Endothelial cell of umbilical vein (primary cell): Measurements from ENCODE around the gene CD63. TPM values are rescaled to one million over a fixed set of nuclear protein-coding genes. Genes with fewer than 3 reads are reported as not detected.

Source experiments
- BruUV-seq: library from RNA; stranded (reverse); fragments of 400-500 nt; replicated peaks from 2 replicates; lab custom pipeline; 2021; lab: Mats Ljungman, UMichigan
- CTCF ChIA-PET: fragments of 300-600, 350-600 bp; sonication (Branson Sonifier 250); formaldehyde crosslinking; loops from one replicate; lab custom pipeline; 2021; ENCODE audit warnings: antibody characterized with exemption, inconsistent platforms; lab: Charles Lee
- POLR2A ChIA-PET: fragments of 300-600, 350-600 bp; sonication (Branson Sonifier 250); formaldehyde crosslinking; loops from one replicate; lab custom pipeline; 2021; ENCODE audit warnings: antibody characterized with exemption, inconsistent platforms; lab: Charles Lee
- DNase-seq: peaks from one replicate; pipeline ENCODE4 v3.0.0-alpha.2; 2011; ENCODE audit warnings: low read depth, low spot score
- FAIRE-seq: peaks from 2 replicates; lab custom pipeline; 2011; peaks lifted over from hg19 to GRCh38; lab: Jason Lieb, UNC
- H2AFZ ChIP-seq: 2 replicates; pipeline ENCODE4 v1.6.0; 2012; ENCODE audit warnings: low read depth, low read length, control low read depth, inconsistent platforms
- H3K27ac ChIP-seq: 2 replicates; pipeline ENCODE4 v1.5.1; 2011; ENCODE audit warnings: low read depth, mild to moderate bottlenecking, control low read depth, low read length, moderate library complexity; ENCODE audit not compliant: insufficient read depth
- H3K27me3 ChIP-seq, 2 experiments: 2 replicates each; pipeline versions ENCODE4 v1.6.0 to v1.6.1; 2011; ENCODE audit warnings: low read length in 2 of 2, mixed read lengths in 1 of 2; ENCODE audit not compliant: control insufficient read depth in 2 of 2, insufficient read depth in 2 of 2
- H3K36me3 ChIP-seq, 2 experiments: 2 replicates in 1 of 2; 3 replicates in 1 of 2; pipeline ENCODE4 v1.5.1; 2011; ENCODE audit warnings: low read length in 2 of 2, mild to moderate bottlenecking in 1 of 2, moderate library complexity in 1 of 2; ENCODE audit not compliant: control insufficient read depth in 2 of 2, insufficient read depth in 2 of 2; ENCODE audit errors: extremely low read depth in 1 of 2
- H3K4me1 ChIP-seq: 3 replicates; pipeline ENCODE4 v1.5.1; 2011; ENCODE audit warnings: mild to moderate bottlenecking, low read length; ENCODE audit not compliant: control insufficient read depth, insufficient read depth; ENCODE audit errors: extremely low read depth
- H3K4me2 ChIP-seq: 2 replicates; pipeline ENCODE4 v1.6.1; 2011; ENCODE audit warnings: low read length, control low read depth, mixed read lengths; ENCODE audit not compliant: insufficient read depth
- H3K4me3 ChIP-seq, 3 experiments: fragments of 200-600 bp in 1 of 3; sonication (generic), shearing (Covaris generic) in 1 of 3; replicated peaks in 1 of 3; 2 replicates each; pipeline ENCODE4 v1.5.1; 2011 to 2016; ENCODE audit warnings: control low read depth in 3 of 3, low read length in 3 of 3, mild to moderate bottlenecking in 2 of 3, inconsistent platforms in 1 of 3, low read depth in 1 of 3, moderate library complexity in 1 of 3; ENCODE audit not compliant: insufficient read depth in 1 of 3
- H3K79me2 ChIP-seq: 2 replicates; pipeline ENCODE4 v1.6.0; 2012; ENCODE audit warnings: low read length, inconsistent platforms; ENCODE audit not compliant: control insufficient read depth, insufficient read depth
- H3K9ac ChIP-seq: replicated peaks from 2 replicates; pipeline ENCODE3; 2011; ENCODE audit warnings: low read length, control low read depth; ENCODE audit not compliant: insufficient read depth; ENCODE audit errors: extremely low read depth
- H3K9me1 ChIP-seq: replicated peaks from 3 replicates; pipeline ENCODE4 v1.6.0; 2011; ENCODE audit warnings: mild to moderate bottlenecking, low read length; ENCODE audit not compliant: control insufficient read depth, insufficient read depth; ENCODE audit errors: extremely low read depth
- H3K9me3 ChIP-seq: replicated peaks from 2 replicates; pipeline ENCODE4 v1.5.1; 2012; ENCODE audit warnings: low read length, inconsistent platforms; ENCODE audit not compliant: control insufficient read depth, insufficient read depth
- H4K20me1 ChIP-seq: replicated peaks from 2 replicates; pipeline ENCODE3; 2011; ENCODE audit warnings: mild to moderate bottlenecking, low read length; ENCODE audit not compliant: control insufficient read depth, insufficient read depth; ENCODE audit errors: extremely low read depth
- EZH2 ChIP-seq: IDR thresholded peaks from 2 replicates; pipeline ENCODE4 v1.6.1; 2012; ENCODE audit warnings: borderline replicate concordance, low read depth, mild to moderate bottlenecking, moderate library complexity, low read length, inconsistent platforms; ENCODE audit not compliant: severe bottlenecking
- FOS ChIP-seq: IDR thresholded peaks from 2 replicates; pipeline ENCODE4 v1.6.1; 2011; ENCODE audit warnings: mild to moderate bottlenecking, low read length, moderate library complexity, borderline replicate concordance; ENCODE audit not compliant: insufficient read depth
- GATA2 ChIP-seq: IDR thresholded peaks from 2 replicates; pipeline ENCODE4 v1.7.0; 2011; ENCODE audit warnings: low read depth, mild to moderate bottlenecking, moderate library complexity, mixed read lengths, low read length; ENCODE audit not compliant: insufficient read length, insufficient read depth
- dilution Hi-C: fragments of 300-500 bp; cut with MboI; formaldehyde crosslinking; loops from one replicate; pipeline ENCODE4 v1.15.0; 2019; ENCODE audit warnings: low sequenced_read_pairs; ENCODE audit not compliant: extremely low pct_ligation_motif_present
- intact Hi-C: fragments of 100-400 bp; cut with micrococcal nuclease; formaldehyde crosslinking; loops from one replicate; pipeline ENCODE4 v1.10.0; 2022
- polyA plus RNA-seq, 4 experiments: library from polyadenylated mRNA; depleted of rRNA in 3 of 4; stranded (reverse) in 3 of 4; unstranded in 1 of 4; fragments of >200 nt; gene quantifications; 2 replicates each; pipeline versions ENCODE4 v1.2.1 to v1.2.3, GENCODE V29; 2011 to 2012; ENCODE audit warnings: missing spikeins in 1 of 4
- total RNA-seq: library from RNA; stranded (reverse); gene quantifications from 2 replicates; pipeline ENCODE4 v1.2.3, GENCODE V29; 2021
- TF ChIP-seq, protein P1 (sequence below), 2 donors: IDR thresholded peaks; 1 replicate in 1 of 2; 2 replicates in 1 of 2; pipeline ENCODE4 v1.5.1; 2011; ENCODE audit warnings: low read length in 2 of 2, mild to moderate bottlenecking in 2 of 2, moderate library complexity in 2 of 2, control low read depth in 1 of 2, inconsistent platforms in 1 of 2, low read depth in 1 of 2; ENCODE audit not compliant: insufficient read depth in 1 of 2; ENCODE audit errors: extremely low read depth in 1 of 2
- TF ChIP-seq, protein P2 (sequence below): IDR thresholded peaks from 2 replicates; pipeline ENCODE4 v1.6.1; 2011; ENCODE audit not compliant: insufficient read depth, insufficient read length

The CD63 gene
- total and polyA plus RNA-seq, 2 donors (not counting 3 experiments of a cell fraction or from before 2014, with no cell fraction given), result 1,054 to 1,429 TPM

DNA sequence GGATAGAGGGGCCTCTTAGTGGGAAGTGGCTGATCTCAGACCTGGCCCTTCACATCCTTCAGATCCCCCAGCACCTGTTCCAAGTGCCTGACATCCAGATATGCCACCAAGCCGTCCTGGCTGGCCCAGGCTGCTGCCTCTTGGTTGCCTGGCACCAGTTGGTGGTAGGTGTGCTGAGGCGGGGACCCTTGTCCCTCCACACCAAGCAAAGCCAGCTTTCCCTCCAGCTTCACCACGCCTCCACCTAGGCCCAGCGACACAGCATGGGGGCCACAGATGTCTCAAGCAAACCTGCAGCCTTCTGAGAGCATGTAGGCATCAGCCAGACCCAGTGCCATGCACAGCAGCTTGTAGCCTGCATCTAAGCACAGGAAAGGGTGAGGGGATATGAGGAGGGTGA lies 3.5 kb upstream of the CD63 start:
- no TSS peak for BruUV-seq
- Histone ChIP-seq H3K27ac (no peak overlapping the region), H4K20me1 (no peaks in the 10 kb centered on the region), H3K4me3 (no peak overlapping the region), H3K4me1 (peaks cover 12% of the 10 kb centered on the region), H3K27me3 (no peaks in the 10 kb centered on the region), H3K79me2 (peaks cover 15% of the 10 kb centered on the region), H2AFZ (no peak overlapping the region), H3K9ac (no peak overlapping the region), H3K9me3 (no peaks in the 10 kb centered on the region), H3K4me2 (no peak overlapping the region), H3K9me1 (no peaks in the 10 kb centered on the region), H3K36me3 (peaks cover 0 to under 1% of the 10 kb centered on the region in 2 experiments)
- ChIA-PET CTCF (interaction anchor here (0.6 kb wide), 1 partner anchor 995 kb away, joined by 3 read pairs; no protein-coding TSS in a partner anchor), POLR2A (no interaction called here)
- no peak for DNase-seq
- dilution Hi-C loops, result no loop called here
- FAIRE-seq, result no peak
- intact Hi-C loops, result no loop called here
- TF ChIP-seq EZH2 (no peak), GATA2 (no peak), FOS (no peak)
- TF ChIP-seq, protein P1, sequence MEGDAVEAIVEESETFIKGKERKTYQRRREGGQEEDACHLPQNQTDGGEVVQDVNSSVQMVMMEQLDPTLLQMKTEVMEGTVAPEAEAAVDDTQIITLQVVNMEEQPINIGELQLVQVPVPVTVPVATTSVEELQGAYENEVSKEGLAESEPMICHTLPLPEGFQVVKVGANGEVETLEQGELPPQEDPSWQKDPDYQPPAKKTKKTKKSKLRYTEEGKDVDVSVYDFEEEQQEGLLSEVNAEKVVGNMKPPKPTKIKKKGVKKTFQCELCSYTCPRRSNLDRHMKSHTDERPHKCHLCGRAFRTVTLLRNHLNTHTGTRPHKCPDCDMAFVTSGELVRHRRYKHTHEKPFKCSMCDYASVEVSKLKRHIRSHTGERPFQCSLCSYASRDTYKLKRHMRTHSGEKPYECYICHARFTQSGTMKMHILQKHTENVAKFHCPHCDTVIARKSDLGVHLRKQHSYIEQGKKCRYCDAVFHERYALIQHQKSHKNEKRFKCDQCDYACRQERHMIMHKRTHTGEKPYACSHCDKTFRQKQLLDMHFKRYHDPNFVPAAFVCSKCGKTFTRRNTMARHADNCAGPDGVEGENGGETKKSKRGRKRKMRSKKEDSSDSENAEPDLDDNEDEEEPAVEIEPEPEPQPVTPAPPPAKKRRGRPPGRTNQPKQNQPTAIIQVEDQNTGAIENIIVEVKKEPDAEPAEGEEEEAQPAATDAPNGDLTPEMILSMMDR (IDR thresholded peaks at IDR 0.05; ENCODE audit: extremely low read depth in 1 of 2, insufficient read depth in 1 of 2, low read depth in 1 of 2, low read length in 2 of 2), result no peak
- TF ChIP-seq, protein P2, sequence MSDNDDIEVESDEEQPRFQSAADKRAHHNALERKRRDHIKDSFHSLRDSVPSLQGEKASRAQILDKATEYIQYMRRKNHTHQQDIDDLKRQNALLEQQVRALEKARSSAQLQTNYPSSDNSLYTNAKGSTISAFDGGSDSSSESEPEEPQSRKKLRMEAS, result no peak
